Stimulated activated naive CD8-positive, alpha-beta T cell treated with anti-CD3 and anti-CD28 coated beads, Interleukin-15, amount 100 ng/mL, for 72 hours (primary cell): ENCODE data around the gene TMEM132C.
A peak's percentile ranks its signal among the peaks of the same experiment; 100 is the strongest.

Experiments
- ATAC-seq: fragments of 150-1000 bp; cut with Tn5 transposase; 2 replicates; pipeline ENCODE4 v1.10.0; 2021; ENCODE audit warnings: mild to moderate bottlenecking, moderate library complexity
- DNase-seq, 2 donors: peaks; one replicate each; pipeline ENCODE4 v3.0.0; 2021 to 2022
- H3K27ac Mint-ChIP-seq, 2 donors: one replicate each; pipeline ENCODE4 v1.8.0; 2022; ENCODE audit warnings: mild to moderate bottlenecking in 2 of 2, mixed read lengths in 2 of 2, moderate library complexity in 2 of 2
- H3K27me3 Mint-ChIP-seq: one replicate; pipeline ENCODE4 v1.8.0; 2022; ENCODE audit warnings: mixed read lengths
- H3K4me1 Mint-ChIP-seq: one replicate; pipeline ENCODE4 v1.8.0; 2022; ENCODE audit warnings: mild to moderate bottlenecking, mixed read lengths
- H3K4me3 Mint-ChIP-seq, 2 donors: one replicate each; pipeline ENCODE4 v1.8.0; 2022; ENCODE audit warnings: mild to moderate bottlenecking in 2 of 2, mixed read lengths in 2 of 2, moderate library complexity in 1 of 2
- H3K9me3 Mint-ChIP-seq, 2 donors: one replicate each; pipeline ENCODE4 v1.8.0; 2022; ENCODE audit warnings: mixed read lengths in 2 of 2

Gene TMEM132C

DNA sequence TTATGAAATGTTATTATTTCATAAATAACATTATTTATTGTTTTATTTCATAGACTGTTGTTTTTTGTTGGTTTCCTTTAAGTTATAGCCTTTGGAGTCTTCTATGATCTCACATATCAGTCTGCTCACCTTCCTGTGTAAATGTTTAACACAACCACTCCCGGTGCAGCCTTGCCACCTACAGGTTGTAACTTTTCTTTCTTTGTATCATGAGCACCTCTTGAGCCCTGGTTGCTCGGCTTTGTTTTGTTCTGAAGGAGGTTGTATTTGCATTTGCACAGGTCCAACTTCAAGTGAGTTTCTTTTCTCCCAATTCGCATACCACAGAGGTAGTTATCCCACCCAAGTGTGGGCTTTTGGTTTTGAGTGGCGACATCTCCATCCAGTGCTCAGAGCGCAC lies 435.4 kb downstream of the TMEM132C start:
- Mint-ChIP-seq H3K4me3 (no peak overlapping the region), H3K4me1 (no peaks in the 10 kb centered on the region), H3K27me3 (no peaks in the 10 kb centered on the region), H3K27ac (no peak overlapping the region), H3K9me3 (peaks cover 8% of the 10 kb centered on the region in 2 donors)
- ATAC-seq: no peak
- no peak for DNase-seq

DNA sequence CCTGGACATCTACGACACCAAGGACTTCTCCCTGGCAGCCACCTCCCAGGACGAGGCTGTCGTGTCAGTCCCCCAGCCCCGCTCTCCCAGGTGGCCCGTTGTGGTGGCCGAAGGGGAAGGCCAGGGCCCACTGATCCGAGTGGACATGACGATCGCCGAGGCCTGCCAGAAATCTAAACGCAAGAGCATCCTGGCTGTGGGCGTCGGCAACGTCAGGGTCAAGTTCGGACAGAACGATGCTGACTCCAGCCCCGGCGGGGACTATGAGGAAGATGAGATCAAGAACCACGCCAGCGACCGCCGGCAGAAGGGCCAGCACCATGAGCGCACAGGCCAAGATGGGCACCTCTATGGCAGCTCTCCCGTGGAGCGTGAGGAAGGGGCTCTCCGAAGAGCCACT lies 438.2 kb downstream of the TMEM132C start:
- H3K27ac Mint-ChIP-seq: no peak overlapping the region

DNA sequence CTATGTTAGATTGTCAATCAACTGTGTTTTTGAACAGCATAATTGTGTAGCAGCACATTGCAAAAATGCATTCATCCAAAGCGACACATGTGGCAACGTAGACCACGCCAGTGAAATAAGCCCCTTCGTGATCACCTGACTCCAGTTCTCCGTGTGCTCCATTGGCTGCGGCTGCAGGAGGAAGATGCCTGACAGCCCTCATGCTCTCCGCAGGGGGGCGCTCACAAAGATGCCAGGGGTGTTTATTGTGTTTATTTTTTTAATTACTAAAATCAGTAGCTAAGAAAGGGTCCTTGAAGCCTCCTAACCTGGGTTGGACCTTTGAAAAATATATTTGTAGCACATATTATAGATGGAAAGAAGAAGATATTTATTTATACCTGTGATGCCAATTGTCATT lies 440.5 kb downstream of the TMEM132C start:
- Mint-ChIP-seq H3K4me1 (no peaks in the 10 kb centered on the region), H3K27ac (no peak overlapping the region), H3K4me3 (no peak overlapping the region), H3K9me3 (no peaks in the 10 kb centered on the region), H3K27me3 (no peaks in the 10 kb centered on the region)
- ATAC-seq (no peak), DNase-seq (no peak)

More for the DNA sequence above, 438.2 kb downstream of the TMEM132C start:
- H3K9me3 Mint-ChIP-seq: no peaks in the 10 kb centered on the region
- no peaks in the 10 kb centered on the region for H3K27me3 Mint-ChIP-seq
- no peak overlapping the region for H3K4me3 Mint-ChIP-seq
- DNase-seq (no peak), ATAC-seq (no peak)
- no peaks in the 10 kb centered on the region for H3K4me1 Mint-ChIP-seq

DNA sequence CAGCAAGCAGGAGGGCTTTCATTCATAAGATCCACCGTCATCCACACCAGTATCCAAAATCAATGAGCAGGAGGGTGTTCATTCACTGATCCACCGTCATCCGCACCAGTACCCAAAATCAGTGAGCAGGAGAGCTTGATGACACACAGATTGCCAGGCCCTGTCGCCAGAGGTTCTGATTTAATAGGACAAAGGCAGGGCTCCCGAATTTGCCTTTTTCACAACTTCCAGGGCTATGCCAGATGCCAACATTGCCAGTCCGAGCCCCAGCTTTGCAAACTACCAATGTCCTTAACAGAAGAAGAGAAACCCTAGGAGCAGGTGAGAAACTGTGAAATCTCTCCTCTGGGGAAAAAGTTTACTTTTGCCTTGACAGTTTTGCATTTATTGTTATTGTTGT lies 441.8 kb downstream of the TMEM132C start:
- H3K4me1 Mint-ChIP-seq: no peaks in the 10 kb centered on the region
- no peaks in the 10 kb centered on the region for H3K27me3 Mint-ChIP-seq
- H3K27ac Mint-ChIP-seq: no peak overlapping the region
- peaks cover 5% of the 10 kb centered on the region in 2 donors for H3K9me3 Mint-ChIP-seq
- ATAC-seq (no peak), DNase-seq (no peak)
- H3K4me3 Mint-ChIP-seq: no peak overlapping the region

DNA sequence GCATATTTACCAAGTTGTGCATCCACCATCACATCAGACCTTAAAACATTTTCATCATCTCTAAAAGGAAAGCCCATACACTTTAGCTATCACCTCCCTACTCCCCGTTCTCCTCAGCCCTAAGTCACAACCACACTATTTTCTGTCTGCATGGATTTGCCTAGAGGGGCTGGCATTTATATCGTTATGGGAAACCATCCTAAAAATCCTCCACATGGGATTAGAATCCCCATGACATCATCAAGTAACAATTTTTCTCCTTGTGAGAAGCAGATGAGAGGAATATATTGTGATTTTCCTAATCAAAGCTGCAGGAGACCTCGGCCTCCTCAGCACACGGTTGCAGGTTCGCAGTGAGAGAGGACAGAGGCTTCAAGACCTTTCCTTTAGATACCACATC lies 442.7 kb downstream of the TMEM132C start:
- no peak for DNase-seq
- H3K4me1 Mint-ChIP-seq: no peaks in the 10 kb centered on the region
- ATAC-seq: no peak
- H3K4me3 Mint-ChIP-seq: no peak overlapping the region
- no peak overlapping the region for H3K27ac Mint-ChIP-seq
- no peaks in the 10 kb centered on the region for H3K27me3 Mint-ChIP-seq
- H3K9me3 Mint-ChIP-seq: peaks cover 5 to 10% of the 10 kb centered on the region in 2 donors

DNA sequence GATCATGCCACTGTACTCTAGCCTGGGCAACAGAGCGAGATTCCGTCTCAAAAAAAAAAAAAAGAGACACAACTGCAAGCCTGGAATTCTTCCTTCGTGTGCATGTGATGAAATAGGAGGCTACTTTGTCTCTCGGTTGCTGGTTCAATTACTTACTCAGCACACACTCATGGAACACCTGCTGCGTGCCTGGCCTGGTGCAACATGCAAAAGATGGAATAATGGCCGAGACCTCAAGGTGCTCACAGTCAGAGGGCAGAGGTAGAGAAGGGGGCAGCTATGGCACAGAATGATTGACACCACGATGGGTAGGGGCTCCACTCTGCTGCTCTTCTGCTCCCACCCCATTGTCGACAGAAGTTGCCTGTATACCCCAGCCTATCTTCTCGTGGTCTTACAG lies 444.5 kb downstream of the TMEM132C start:
- no peak overlapping the region for H3K4me3 Mint-ChIP-seq
- no peaks in the 10 kb centered on the region for H3K27me3 Mint-ChIP-seq
- peaks cover 11 to 24% of the 10 kb centered on the region in 2 donors for H3K9me3 Mint-ChIP-seq
- no peak for DNase-seq
- H3K27ac Mint-ChIP-seq: no peak overlapping the region
- ATAC-seq: no peak
- H3K4me1 Mint-ChIP-seq: peaks cover 5% of the 10 kb centered on the region

DNA sequence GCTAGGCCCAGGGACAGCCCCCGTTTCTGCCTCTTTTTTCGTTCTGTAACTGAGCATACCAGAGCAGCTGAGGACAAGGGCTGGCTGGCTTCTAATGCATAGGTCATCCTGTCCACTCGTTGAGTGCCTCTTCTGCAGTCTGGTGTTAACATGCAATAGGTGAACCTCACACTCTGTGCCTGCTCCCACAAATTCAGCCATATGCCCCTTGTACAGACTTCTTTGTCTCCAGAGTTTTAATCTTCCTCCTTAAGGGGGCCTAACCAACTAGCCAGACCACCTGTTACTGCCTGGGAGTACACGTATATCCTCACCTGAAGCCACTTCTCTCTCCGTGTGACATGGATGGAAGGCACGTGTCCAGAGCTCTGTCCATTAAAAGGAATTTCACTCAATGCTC lies 445.7 kb downstream of the TMEM132C start:
- H3K27ac Mint-ChIP-seq: no peak overlapping the region
- peaks cover 5% of the 10 kb centered on the region for H3K4me1 Mint-ChIP-seq
- no peaks in the 10 kb centered on the region for H3K27me3 Mint-ChIP-seq
- no peak overlapping the region for H3K4me3 Mint-ChIP-seq
- ATAC-seq: no peak
- no peak for DNase-seq
- peaks cover 18 to 35% of the 10 kb centered on the region in 2 donors for H3K9me3 Mint-ChIP-seq

DNA sequence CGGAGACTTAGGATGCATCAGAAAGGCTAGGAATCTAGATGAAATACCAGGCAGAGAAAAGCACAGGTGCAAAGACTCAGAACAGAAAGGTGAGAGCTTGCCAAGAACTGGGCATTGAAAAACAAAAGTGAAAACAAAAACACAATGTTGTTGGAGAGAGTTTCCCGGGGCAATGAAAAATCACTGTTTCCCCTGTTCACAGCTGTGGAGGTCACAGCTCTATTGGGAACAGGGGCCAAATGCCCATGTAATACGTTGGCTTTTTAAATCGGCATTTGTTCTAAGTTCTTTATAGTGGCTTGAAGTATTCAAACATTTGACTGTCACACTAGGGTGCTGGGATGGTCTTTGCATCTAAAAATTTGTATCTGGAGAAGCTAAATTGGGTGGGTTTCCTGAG lies 448.5 kb downstream of the TMEM132C start:
- Mint-ChIP-seq H3K27ac (peak overlapping the region in 1 of 2 donors; percentile 24), H3K27me3 (no peaks in the 10 kb centered on the region), H3K9me3 (peaks cover 29 to 60% of the 10 kb centered on the region in 2 donors), H3K4me1 (peaks cover 5% of the 10 kb centered on the region), H3K4me3 (no peak overlapping the region)
- ATAC-seq (no peak), DNase-seq (no peak)

DNA sequence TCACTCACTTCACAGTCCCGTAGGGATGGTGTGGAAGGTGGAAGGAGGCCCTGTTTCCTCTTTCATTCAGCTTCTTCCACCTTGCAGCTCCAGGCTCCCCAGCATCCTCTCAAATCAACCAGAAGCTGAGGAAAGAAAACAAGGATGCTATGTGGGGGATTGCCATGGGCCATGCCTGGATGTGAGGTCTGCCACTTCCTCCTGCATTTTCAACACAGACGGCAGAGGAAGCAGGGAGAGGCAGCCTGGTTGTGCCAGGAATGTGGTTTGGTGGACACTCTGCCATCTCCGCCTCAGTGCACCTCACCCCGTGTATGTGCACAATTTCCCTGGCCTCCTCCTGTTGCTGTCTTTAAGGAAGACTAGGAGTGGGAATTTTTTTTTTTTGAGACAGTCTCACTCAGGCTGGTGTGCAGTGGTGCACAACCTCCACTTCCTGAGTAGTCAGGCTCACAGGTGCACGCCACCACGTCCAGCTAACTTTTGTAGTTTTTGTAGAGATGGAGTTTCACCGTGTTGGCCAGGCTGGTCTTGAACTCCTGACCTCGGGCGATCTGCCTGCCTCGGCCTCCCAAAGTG lies 457.6 kb downstream of the TMEM132C start:
- no peak for DNase-seq

DNA sequence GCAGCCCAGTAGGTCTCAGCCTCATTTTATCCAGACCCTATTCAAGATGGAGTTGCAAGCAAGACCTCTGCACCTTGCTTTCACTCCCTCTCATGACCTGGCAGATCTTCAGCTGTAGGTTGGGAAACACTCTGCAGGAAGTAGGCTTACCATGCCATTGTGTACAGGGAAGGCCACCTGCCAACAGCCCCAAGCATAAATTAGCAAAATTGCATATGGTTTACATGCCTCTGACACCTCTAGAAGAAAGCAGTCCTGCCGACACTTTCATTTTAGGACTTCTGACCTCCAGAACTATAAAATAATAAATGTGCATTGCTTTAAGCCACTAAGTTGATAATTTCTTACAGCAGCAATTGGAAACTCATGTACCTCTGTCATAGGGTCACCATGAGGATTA lies 459.9 kb downstream of the TMEM132C start:
- ATAC-seq: no peak
- Mint-ChIP-seq H3K4me1 (no peaks in the 10 kb centered on the region), H3K9me3 (no peaks in the 10 kb centered on the region), H3K4me3 (no peak overlapping the region), H3K27me3 (peaks cover 19% of the 10 kb centered on the region), H3K27ac (no peak overlapping the region)
- no peak for DNase-seq

More for the DNA sequence above, 457.6 kb downstream of the TMEM132C start:
- no peak overlapping the region for H3K27ac Mint-ChIP-seq
- H3K4me1 Mint-ChIP-seq: no peaks in the 10 kb centered on the region
- no peak for ATAC-seq
- peaks cover 4 to 7% of the 10 kb centered on the region in 2 donors for H3K9me3 Mint-ChIP-seq
- peaks cover 16% of the 10 kb centered on the region for H3K27me3 Mint-ChIP-seq
- H3K4me3 Mint-ChIP-seq: no peak overlapping the region

DNA sequence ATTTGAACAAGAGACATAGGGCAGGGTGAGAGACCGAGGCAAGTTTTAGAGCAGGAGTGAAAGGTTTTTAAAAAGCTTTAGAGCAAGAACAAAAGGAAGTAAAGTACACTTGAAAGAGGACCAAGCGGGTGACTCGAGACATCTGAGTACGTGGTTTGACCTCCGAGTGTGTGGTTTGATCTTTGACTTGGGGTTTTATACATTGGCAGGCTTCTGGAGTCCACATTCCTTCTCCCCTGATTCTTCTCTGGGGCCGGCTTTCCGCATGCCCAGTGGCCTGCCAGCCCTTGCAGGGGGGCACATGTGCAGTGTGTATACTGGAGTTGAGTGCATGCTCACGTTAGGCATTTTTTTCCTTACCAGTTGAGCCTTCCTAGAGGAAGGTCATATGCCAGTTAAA lies 460.5 kb downstream of the TMEM132C start:
- DNase-seq: no peak
- no peak overlapping the region for H3K4me3 Mint-ChIP-seq
- ATAC-seq: no peak
- peaks cover 19% of the 10 kb centered on the region for H3K27me3 Mint-ChIP-seq
- no peak overlapping the region for H3K27ac Mint-ChIP-seq
- no peaks in the 10 kb centered on the region for H3K9me3 Mint-ChIP-seq
- no peaks in the 10 kb centered on the region for H3K4me1 Mint-ChIP-seq

DNA sequence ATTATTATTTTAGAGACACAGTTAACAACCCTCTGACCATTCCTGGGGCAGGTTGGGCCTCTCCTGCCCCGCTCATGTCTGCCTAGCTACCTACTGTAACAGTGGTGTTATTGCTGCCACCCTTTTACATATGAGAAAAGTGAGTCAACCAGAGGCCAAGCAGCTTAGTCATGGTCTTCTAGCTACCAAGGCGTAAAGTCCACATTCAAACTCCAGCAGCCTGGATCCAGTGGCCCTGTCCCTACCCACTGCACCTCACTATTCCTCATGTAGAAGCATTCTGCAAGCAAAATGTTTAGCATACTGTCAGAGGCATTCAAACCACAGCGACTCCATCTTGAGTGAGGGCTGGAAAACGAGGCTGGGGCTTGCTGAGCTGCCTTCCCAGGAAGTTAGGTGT lies 461.0 kb downstream of the TMEM132C start:
- Mint-ChIP-seq H3K27me3 (peaks cover 19% of the 10 kb centered on the region), H3K4me3 (no peak overlapping the region), H3K27ac (no peak overlapping the region)

DNA sequence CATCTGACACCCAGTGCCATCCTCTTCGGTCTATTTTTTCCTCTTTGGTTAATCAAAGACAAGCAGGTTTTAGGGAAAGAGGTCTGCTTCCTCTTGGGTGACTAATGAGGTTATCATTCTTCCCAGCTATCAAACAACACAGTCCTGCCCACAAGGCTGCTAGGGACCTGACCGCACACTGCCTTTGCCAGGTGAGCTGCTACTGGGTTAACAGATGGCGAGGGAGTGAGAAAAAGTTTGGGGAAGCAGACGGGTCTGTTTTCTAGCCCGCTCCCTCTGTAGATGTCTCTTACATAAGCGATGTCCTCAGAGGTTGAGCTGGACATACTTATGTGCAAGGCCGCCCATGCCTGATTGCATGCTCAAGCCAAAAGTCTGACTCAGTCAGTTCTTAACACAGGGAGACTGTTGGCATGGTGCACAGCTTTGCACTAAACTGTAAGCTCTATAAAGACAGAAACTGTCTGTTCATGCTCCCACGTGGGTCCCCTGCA lies 462.7 kb downstream of the TMEM132C start:
- Mint-ChIP-seq H3K4me3 (no peak overlapping the region), H3K27me3 (peaks cover 23% of the 10 kb centered on the region), H3K4me1 (no peaks in the 10 kb centered on the region), H3K27ac (no peak overlapping the region), H3K9me3 (no peaks in the 10 kb centered on the region)
- DNase-seq (no peak), ATAC-seq (no peak)

More for the DNA sequence above, 461.0 kb downstream of the TMEM132C start:
- no peak for DNase-seq
- Mint-ChIP-seq H3K4me1 (no peaks in the 10 kb centered on the region), H3K9me3 (no peaks in the 10 kb centered on the region)
- ATAC-seq: no peak

DNA sequence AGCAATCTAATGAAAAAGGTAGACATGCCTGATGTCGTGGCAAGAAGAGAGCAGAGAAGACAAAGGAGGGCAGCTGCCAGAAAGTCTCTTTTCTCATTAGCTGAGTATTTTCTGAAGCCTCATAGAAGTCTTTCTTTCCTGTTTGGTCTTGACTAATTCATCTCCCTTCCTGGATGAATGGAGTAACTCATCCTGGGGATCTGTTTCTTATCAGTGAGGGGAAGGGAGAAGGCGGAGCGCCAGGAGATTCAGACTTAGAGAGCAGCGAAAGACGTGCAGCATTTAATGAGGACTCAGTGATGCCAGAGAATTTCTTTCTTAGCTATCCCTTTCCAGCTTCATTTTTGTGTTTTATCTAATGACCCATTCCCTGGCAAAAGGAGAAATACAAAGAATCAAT lies 467.4 kb downstream of the TMEM132C start:
- Mint-ChIP-seq H3K4me1 (no peaks in the 10 kb centered on the region), H3K27ac (no peak overlapping the region)

DNA sequence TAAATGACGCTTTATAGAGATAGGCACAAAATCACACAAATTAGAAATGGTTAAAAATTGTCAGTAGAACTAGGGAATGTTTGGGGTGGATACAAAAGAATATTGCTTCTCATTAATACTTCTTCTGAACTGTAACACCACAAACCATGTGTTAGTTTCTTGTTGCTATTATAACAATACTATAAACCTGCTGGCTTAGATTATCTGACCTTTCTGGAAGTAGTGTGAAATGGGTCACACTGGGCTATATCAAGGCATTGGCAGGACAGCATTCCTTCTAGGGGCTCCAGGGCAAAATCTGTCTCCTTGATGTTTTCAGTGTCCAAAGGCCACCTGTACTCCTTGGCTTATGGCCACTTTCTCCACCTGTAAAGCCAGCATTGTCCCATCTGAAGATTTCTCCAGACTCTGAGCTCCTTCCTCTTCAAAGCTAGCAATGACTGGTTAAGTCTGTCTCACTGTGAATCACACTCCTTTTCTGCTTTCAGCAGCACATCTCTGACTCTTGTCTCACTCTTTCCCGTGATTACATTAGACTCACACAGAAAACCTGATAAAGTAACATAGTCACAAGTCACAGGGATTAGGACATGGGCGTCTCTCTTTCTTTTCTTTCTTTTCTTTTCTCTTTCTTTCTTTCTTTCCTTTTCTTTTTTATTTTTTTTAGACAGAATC lies 470.5 kb downstream of the TMEM132C start:
- DNase-seq: no peak
- peaks cover 14% of the 10 kb centered on the region for H3K27me3 Mint-ChIP-seq
- H3K4me3 Mint-ChIP-seq: no peak overlapping the region
- no peak overlapping the region for H3K27ac Mint-ChIP-seq
- H3K4me1 Mint-ChIP-seq: no peaks in the 10 kb centered on the region
- ATAC-seq: no peak
- H3K9me3 Mint-ChIP-seq: peaks cover 9 to 19% of the 10 kb centered on the region in 2 donors

More for the DNA sequence above, 467.4 kb downstream of the TMEM132C start:
- Mint-ChIP-seq H3K27me3 (peaks cover 13% of the 10 kb centered on the region), H3K9me3 (peaks cover 7 to 9% of the 10 kb centered on the region in 2 donors), H3K4me3 (no peak overlapping the region)
- ATAC-seq (no peak), DNase-seq (no peak)

DNA sequence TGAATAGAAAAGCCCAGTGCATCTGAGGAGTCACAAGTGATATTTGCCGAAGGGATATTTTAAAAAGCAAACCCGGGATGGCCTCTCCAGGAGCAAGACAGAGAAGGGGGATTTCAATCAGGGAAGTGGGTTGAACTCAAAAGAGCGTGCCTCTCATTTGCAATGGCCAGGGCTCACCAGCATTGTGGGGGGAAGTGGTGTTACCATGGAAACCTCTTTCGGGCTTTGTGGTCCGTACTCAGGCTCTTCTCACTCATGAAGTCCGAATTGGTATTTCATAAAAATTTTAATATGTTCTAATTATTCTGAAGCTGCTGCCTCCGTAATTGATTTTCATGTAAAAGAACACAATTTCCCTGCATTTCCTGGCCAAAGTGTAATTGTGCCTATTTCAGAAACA lies 476.9 kb downstream of the TMEM132C start:
- Mint-ChIP-seq H3K4me1 (no peaks in the 10 kb centered on the region), H3K27ac (no peak overlapping the region), H3K27me3 (peaks cover 25% of the 10 kb centered on the region), H3K9me3 (peaks cover 7 to 15% of the 10 kb centered on the region in 2 donors), H3K4me3 (no peak overlapping the region)
- ATAC-seq (no peak), DNase-seq (no peak)
